ENCODE data around the gene TNIK.
"Not testable (repeated sequence)": the region's sequence is repeated elsewhere in the genome, so short reads cannot be mapped to it uniquely, and the experiment has no call there.

TNIK gene

GRCh38 chr3:171295484-171296373 is 164.5 kb downstream of the TNIK start:
- Histone ChIP-seq H3K36me3 (ENCODE audit: insufficient read depth) (no peaks in the 10 kb centered on the region), H3K4me3 (IDR thresholded peaks at IDR 0.05; ENCODE audit: insufficient read depth, low read depth, low read length) (no peak overlapping the region), H2AFZ (ENCODE audit: low read depth) (no peak overlapping the region), H3K79me2 (ENCODE audit: insufficient read depth, low read depth) (no peaks in the 10 kb centered on the region), H3K9ac (no peak overlapping the region), H3K4me2 (no peak overlapping the region), H3K4me1 (ENCODE audit: low read depth, poor library complexity, severe bottlenecking) (no peaks in the 10 kb centered on the region), H4K20me1 (ENCODE audit: insufficient read depth) (no peaks in the 10 kb centered on the region), H3K27me3 (ENCODE audit: insufficient read depth, low read depth) (no peaks in the 10 kb centered on the region), H3K27ac (no peak overlapping the region)
- TF ChIP-seq CTCF (conservative IDR thresholded peaks at IDR 0.05; ENCODE audit: low read depth, low read length): no peak

- Histone ChIP-seq H3K4me3 (IDR thresholded peaks at IDR 0.05; ENCODE audit: insufficient read depth, low read depth, low read length) (no peak overlapping the region), H3K79me2 (ENCODE audit: insufficient read depth, low read depth) (no peaks in the 10 kb centered on the region), H2AFZ (ENCODE audit: low read depth) (no peak overlapping the region), H3K27ac (no peak overlapping the region), H3K4me1 (ENCODE audit: low read depth, poor library complexity, severe bottlenecking) (no peaks in the 10 kb centered on the region), H3K36me3 (ENCODE audit: insufficient read depth) (no peaks in the 10 kb centered on the region), H3K9ac (no peak overlapping the region), H3K27me3 (ENCODE audit: insufficient read depth, low read depth) (no peaks in the 10 kb centered on the region), H4K20me1 (ENCODE audit: insufficient read depth) (no peaks in the 10 kb centered on the region), H3K4me2 (no peak overlapping the region)
- TF ChIP-seq CTCF (conservative IDR thresholded peaks at IDR 0.05; ENCODE audit: low read depth, low read length): no peak
Observed at GRCh38 chr3:171293142-171293782, 166.9 kb downstream of the TNIK start.

GRCh38 chr3:171290680-171291079 is 169.5 kb downstream of the TNIK start:
- Histone ChIP-seq H3K36me3 (ENCODE audit: insufficient read depth) (no peaks in the 10 kb centered on the region), H3K4me3 (IDR thresholded peaks at IDR 0.05; ENCODE audit: insufficient read depth, low read depth, low read length) (no peak overlapping the region), H3K4me2 (no peak overlapping the region), H3K27me3 (ENCODE audit: insufficient read depth, low read depth) (no peaks in the 10 kb centered on the region), H4K20me1 (ENCODE audit: insufficient read depth) (no peaks in the 10 kb centered on the region), H3K27ac (no peak overlapping the region), H2AFZ (ENCODE audit: low read depth) (no peak overlapping the region), H3K9ac (no peak overlapping the region), H3K79me2 (ENCODE audit: insufficient read depth, low read depth) (no peaks in the 10 kb centered on the region), H3K4me1 (ENCODE audit: low read depth, poor library complexity, severe bottlenecking) (no peaks in the 10 kb centered on the region)
- TF ChIP-seq CTCF (conservative IDR thresholded peaks at IDR 0.05; ENCODE audit: low read depth, low read length): no peak

GRCh38 chr3:171289291-171289690 is 170.9 kb downstream of the TNIK start:
- H3K4me3 ChIP-seq (IDR thresholded peaks at IDR 0.05; ENCODE audit: insufficient read depth, low read depth, low read length): no peak overlapping the region
- H3K9ac ChIP-seq: no peak overlapping the region
- no peak overlapping the region for H2AFZ ChIP-seq (ENCODE audit: low read depth)
- no peaks in the 10 kb centered on the region for H3K79me2 ChIP-seq (ENCODE audit: insufficient read depth, low read depth)
- no peak overlapping the region for H3K4me2 ChIP-seq
- TF ChIP-seq CTCF (conservative IDR thresholded peaks at IDR 0.05; ENCODE audit: low read depth, low read length): no peak
- H3K27ac ChIP-seq: no peak overlapping the region
- no peaks in the 10 kb centered on the region for H3K36me3 ChIP-seq (ENCODE audit: insufficient read depth)
- no peaks in the 10 kb centered on the region for H3K4me1 ChIP-seq (ENCODE audit: low read depth, poor library complexity, severe bottlenecking)
- H4K20me1 ChIP-seq (ENCODE audit: insufficient read depth): no peaks in the 10 kb centered on the region
- no peaks in the 10 kb centered on the region for H3K27me3 ChIP-seq (ENCODE audit: insufficient read depth, low read depth)

GRCh38 chr3:171287761-171288160 is 172.4 kb downstream of the TNIK start:
- H3K79me2 ChIP-seq (ENCODE audit: insufficient read depth, low read depth); H3K4me1 ChIP-seq (ENCODE audit: low read depth, poor library complexity, severe bottlenecking); H3K4me3 ChIP-seq (IDR thresholded peaks at IDR 0.05; ENCODE audit: insufficient read depth, low read depth, low read length); H4K20me1 ChIP-seq (ENCODE audit: insufficient read depth); H3K4me2 ChIP-seq; H3K27ac ChIP-seq; H3K36me3 ChIP-seq (ENCODE audit: insufficient read depth); H3K27me3 ChIP-seq (ENCODE audit: insufficient read depth, low read depth); H3K9ac ChIP-seq; H2AFZ ChIP-seq (ENCODE audit: low read depth): not testable (repeated sequence)
